Hematopoietic multipotent progenitor cell treated with erythropoietin and hydrocortisone succinate and interleukin-3 and kit ligand, for 4 days (in vitro differentiated cells): ENCODE results near the gene IGF2R.

ENCODE experiments used
- DNase-seq: peaks from one replicate; pipeline ENCODE4 v3.0.0-alpha.2; 2015

Gene IGF2R

GRCh38 chr6:160142115-160142715 is 173.3 kb downstream of the IGF2R start:
- no peak for DNase-seq

- no peak for DNase-seq
These were observed 177.7 kb downstream of the IGF2R start for GRCh38 chr6:160146454-160147145.

GRCh38 chr6:160147146-160147536 is 178.3 kb downstream of the IGF2R start:
- DNase-seq = no peak

- no peak for DNase-seq
These were observed 185.6 kb downstream of the IGF2R start for GRCh38 chr6:160154471-160154870.

- DNase-seq = no peak
These were observed 188.0 kb downstream of the IGF2R start for GRCh38 chr6:160156842-160157241.

GRCh38 chr6:160160450-160160849 is 191.6 kb downstream of the IGF2R start:
- no peak for DNase-seq
